HepG2 (cell line): Measurements from ENCODE around the gene RASGRP2. TPM values are rescaled to one million over a fixed set of nuclear protein-coding genes. Genes with fewer than 3 reads are reported as not detected.

Experiments used
- ATAC-seq: fragments of 200-7000 bp; cut with Tn5 transposase; 3 replicates; pipeline ENCODE4 v1.9.1; 2020; ENCODE audit warnings: mild to moderate bottlenecking, moderate library complexity
- BruUV-seq: library from RNA; stranded (reverse); fragments of 400-500 nt; replicated peaks from 2 replicates; lab custom pipeline; 2021; lab: Mats Ljungman, UMichigan
- CTCF ChIA-PET: fragments of 300-600 bp; formaldehyde crosslinking; extraction: SDS; loops from one replicate; lab custom pipeline; 2021; ENCODE audit warnings: low total read pairs, inconsistent platforms, low intra/inter-chr PET ratio; lab: Yijun Ruan, JAX
- POLR2A ChIA-PET: fragments of 350-600 bp; sonication (Branson Sonifier 250); formaldehyde crosslinking; loops from one replicate; lab custom pipeline; 2020; ENCODE audit warnings: antibody characterized with exemption, inconsistent platforms; lab: Yijun Ruan, JAX
- DNase-seq: peaks from one replicate; pipeline ENCODE4 v3.0.0-alpha.2; 2015; ENCODE audit warnings: low spot score
- FAIRE-seq: peaks from 3 replicates; lab custom pipeline; 2011; peaks lifted over from hg19 to GRCh38; lab: Jason Lieb, UNC
- H2AFZ ChIP-seq: one replicate; pipeline ENCODE4 v1.6.1; 2011; ENCODE audit warnings: low read length, inconsistent platforms
- H3K27ac ChIP-seq: fragments of 300-600 bp; 3 replicates; pipeline ENCODE4 v1.8.0; 2011; ENCODE audit warnings: mixed run types, mild to moderate bottlenecking, mixed read lengths, low read length, inconsistent platforms; ENCODE audit not compliant: insufficient read depth; ENCODE audit errors: extremely low read length
- H3K27me3 ChIP-seq, 2 experiments: fragments of 200-600 bp in 1 of 2; 2 replicates in 1 of 2; 3 replicates in 1 of 2; pipeline versions ENCODE4 v1.6.0 to v1.8.0; 2011; ENCODE audit warnings: low read length in 2 of 2, mild to moderate bottlenecking in 2 of 2, moderate library complexity in 2 of 2, inconsistent platforms in 1 of 2; ENCODE audit not compliant: insufficient read depth in 2 of 2, control insufficient read depth in 1 of 2
- H3K36me3 ChIP-seq, 2 experiments: fragments of 200-600 bp in 1 of 2; replicated peaks in 1 of 2; 2 replicates in 1 of 2; 3 replicates in 1 of 2; pipeline versions ENCODE4 v1.5.1 to v1.8.0; 2011; ENCODE audit warnings: low read length in 2 of 2, inconsistent platforms in 1 of 2; ENCODE audit not compliant: insufficient read depth in 2 of 2, control insufficient read depth in 1 of 2
- H3K4me1 ChIP-seq: 2 replicates; pipeline ENCODE4 v1.5.1; 2012; ENCODE audit warnings: low read length, inconsistent platforms; ENCODE audit not compliant: insufficient read depth
- H3K4me2 ChIP-seq: 2 replicates; pipeline ENCODE4 v1.6.0; 2011; ENCODE audit warnings: low read depth, low read length, inconsistent platforms
- H3K4me3 ChIP-seq, 3 experiments: fragments of 200-600 bp in 1 of 3; sonication (generic), shearing (Covaris generic) in 1 of 3; replicated peaks in 1 of 3; 2 replicates each; pipeline ENCODE4 v1.5.1; 2011 to 2016; ENCODE audit warnings: low read length in 3 of 3, inconsistent platforms in 2 of 3, low read depth in 2 of 3, mild to moderate bottlenecking in 2 of 3, control low read depth in 1 of 3, mixed read lengths in 1 of 3; ENCODE audit not compliant: insufficient read depth in 1 of 3
- H3K79me2 ChIP-seq: one replicate; pipeline ENCODE4 v1.6.1; 2011; ENCODE audit warnings: low read length, inconsistent platforms; ENCODE audit not compliant: insufficient read depth
- H3K9ac ChIP-seq: 2 replicates; pipeline ENCODE4 v1.6.0; 2011; ENCODE audit warnings: mild to moderate bottlenecking, low read depth, low read length, inconsistent platforms; ENCODE audit not compliant: insufficient read depth
- H3K9me3 ChIP-seq: 2 replicates; pipeline ENCODE4 v1.5.1; 2012; ENCODE audit warnings: mild to moderate bottlenecking, low read length
- H4K20me1 ChIP-seq: 2 replicates; pipeline ENCODE4 v1.6.0; 2011; ENCODE audit warnings: inconsistent platforms, mild to moderate bottlenecking, low read length, moderate library complexity; ENCODE audit not compliant: insufficient read depth
- AGO1 ChIP-seq: fragments of 200-400 bp; formaldehyde crosslinking; IDR thresholded peaks from 2 replicates; pipeline ENCODE4 v1.6.1; 2017; ENCODE audit warnings: mild to moderate bottlenecking, low read depth, low read length, moderate library complexity; ENCODE audit not compliant: poor library complexity, severe bottlenecking
- ATM ChIP-seq: fragments of 450-650 bp; IDR thresholded peaks from 2 replicates; pipeline ENCODE4 v1.7.1; 2017; ENCODE audit warnings: mild to moderate bottlenecking, borderline replicate concordance
- DNMT1 ChIP-seq: sonication (generic); formaldehyde crosslinking; IDR thresholded peaks from 2 replicates; pipeline ENCODE4 v1.5.1; 2020; ENCODE audit warnings: mild to moderate bottlenecking, missing genetic modification reagents
- GATAD2A ChIP-seq: IDR thresholded peaks from 2 replicates; pipeline ENCODE4 v1.6.1; 2016
- KLF11 ChIP-seq: IDR thresholded peaks from 2 replicates; pipeline ENCODE4 v1.6.1; 2016; ENCODE audit warnings: missing compliant biosample characterization
- MED13 ChIP-seq: sonication (generic); formaldehyde crosslinking; IDR thresholded peaks from 2 replicates; pipeline ENCODE4 v1.5.0; 2020; ENCODE audit warnings: missing genetic modification reagents
- MXD3 ChIP-seq: IDR thresholded peaks from 2 replicates; pipeline ENCODE4 v1.6.1; 2016; ENCODE audit warnings: mild to moderate bottlenecking, missing biosample characterization, missing genetic modification reagents
- PHB2 ChIP-seq: fragments of 450-650 bp; IDR thresholded peaks from 2 replicates; pipeline ENCODE4 v1.6.1; 2018; ENCODE audit not compliant: partially characterized antibody
- PHF8 ChIP-seq: sonication (generic); formaldehyde crosslinking; IDR thresholded peaks from 2 replicates; pipeline ENCODE4 v1.5.0; 2020; ENCODE audit warnings: missing genetic modification reagents
- ZBTB14 ChIP-seq: sonication (generic); formaldehyde crosslinking; IDR thresholded peaks from 2 replicates; pipeline ENCODE4 v1.4.0; 2020; ENCODE audit warnings: missing genetic modification reagents
- ZFP1 ChIP-seq: IDR thresholded peaks from 2 replicates; pipeline ENCODE4 v1.6.1; 2016
- ZNF205 ChIP-seq: IDR thresholded peaks from 2 replicates; pipeline ENCODE4 v1.6.1; 2018; ENCODE audit warnings: missing biosample characterization, missing genetic modification reagents
- ZNF235 ChIP-seq: sonication (generic); formaldehyde crosslinking; IDR thresholded peaks from 2 replicates; pipeline ENCODE4 v1.8.1; 2023; ENCODE audit warnings: mild to moderate bottlenecking, missing genetic modification reagents, borderline replicate concordance
- ZNF451 ChIP-seq: sonication (generic); formaldehyde crosslinking; IDR thresholded peaks from 2 replicates; pipeline ENCODE4 v1.5.0; 2020; ENCODE audit warnings: mild to moderate bottlenecking, missing genetic modification reagents
- ZNF746 ChIP-seq: sonication (generic); formaldehyde crosslinking; IDR thresholded peaks from 2 replicates; pipeline ENCODE4 v1.8.0; 2022; ENCODE audit warnings: mild to moderate bottlenecking, missing genetic modification reagents
- WGBS: methylation state at CpG from one replicate; pipeline ENCODE4 v1.1.6; 2017; ENCODE audit warnings: low lambda C conversion rate; 5-methylcytosine and 5-hydroxymethylcytosine counted together
- in situ Hi-C: cut with HindIII; loops from 2 replicates; pipeline ENCODE4 v1.10.0; 2017; ENCODE audit warnings: low pct_unique_long_range_greater_than_20kb; ENCODE audit not compliant: extremely low pct_ligation_motif_present
- intact Hi-C: fragments of 100-400 bp; cut with micrococcal nuclease; formaldehyde crosslinking; loops from one replicate; pipeline ENCODE4 v1.10.0; 2022; ENCODE audit not compliant: unreplicated experiment
- polyA plus RNA-seq, 8 experiments: library from polyadenylated mRNA; depleted of rRNA in 3 of 8; stranded (reverse) in 7 of 8; unstranded in 1 of 8; fragments of >200 nt; fragmentation: Illumina TruSeq in 4 of 8; extraction: Trizol in 4 of 8; gene quantifications; 2 replicates each; pipeline versions ENCODE4 v1.2.1 to v1.2.3, GENCODE V29; 2011 to 2016; ENCODE audit warnings: low read depth in 4 of 8, missing spikeins in 1 of 8, mixed read lengths in 1 of 8; ENCODE audit not compliant: insufficient read depth in 1 of 8
- total RNA-seq, 5 experiments: library from RNA; depleted of rRNA; stranded (reverse); fragments of >200 nt; fragmentation: Illumina TruSeq; extraction: Trizol; gene quantifications; 2 replicates each; pipeline ENCODE4 v1.2.3, GENCODE V29; 2016; ENCODE audit warnings: low read depth in 1 of 5
- TF ChIP-seq, protein P1 (sequence below): sonication (generic); formaldehyde crosslinking; IDR thresholded peaks from 2 replicates; pipeline ENCODE4 v1.5.0; 2020; ENCODE audit warnings: mild to moderate bottlenecking, missing genetic modification reagents
- TF ChIP-seq, protein P2 (sequence below): sonication (generic); formaldehyde crosslinking; conservative IDR thresholded peaks from 2 replicates; pipeline ENCODE4 v1.8.0; 2022; ENCODE audit warnings: mild to moderate bottlenecking, moderate library complexity, missing genetic modification reagents

RASGRP2 gene
- total and polyA plus RNA-seq, 2 of the 13 experiments (the other 11 are each of a cell fraction or from before 2014, with no cell fraction given): 0.61 TPM; not detected in 1

DNA sequence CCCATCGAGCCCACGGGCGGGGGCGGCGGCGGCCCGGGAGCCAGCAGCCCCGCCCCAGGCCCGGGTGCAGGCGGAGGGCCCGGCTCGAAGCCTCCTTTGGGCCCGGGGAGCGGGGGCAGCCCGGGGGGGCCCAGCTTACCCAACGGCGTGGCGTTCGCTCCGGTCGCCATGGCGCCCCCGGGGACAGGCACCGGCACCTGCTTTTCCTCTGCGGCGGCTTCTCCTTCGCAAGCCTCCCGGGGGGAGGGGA, 34.2 kb upstream of the RASGRP2 start (continued):
- TF ChIP-seq, protein P1, sequence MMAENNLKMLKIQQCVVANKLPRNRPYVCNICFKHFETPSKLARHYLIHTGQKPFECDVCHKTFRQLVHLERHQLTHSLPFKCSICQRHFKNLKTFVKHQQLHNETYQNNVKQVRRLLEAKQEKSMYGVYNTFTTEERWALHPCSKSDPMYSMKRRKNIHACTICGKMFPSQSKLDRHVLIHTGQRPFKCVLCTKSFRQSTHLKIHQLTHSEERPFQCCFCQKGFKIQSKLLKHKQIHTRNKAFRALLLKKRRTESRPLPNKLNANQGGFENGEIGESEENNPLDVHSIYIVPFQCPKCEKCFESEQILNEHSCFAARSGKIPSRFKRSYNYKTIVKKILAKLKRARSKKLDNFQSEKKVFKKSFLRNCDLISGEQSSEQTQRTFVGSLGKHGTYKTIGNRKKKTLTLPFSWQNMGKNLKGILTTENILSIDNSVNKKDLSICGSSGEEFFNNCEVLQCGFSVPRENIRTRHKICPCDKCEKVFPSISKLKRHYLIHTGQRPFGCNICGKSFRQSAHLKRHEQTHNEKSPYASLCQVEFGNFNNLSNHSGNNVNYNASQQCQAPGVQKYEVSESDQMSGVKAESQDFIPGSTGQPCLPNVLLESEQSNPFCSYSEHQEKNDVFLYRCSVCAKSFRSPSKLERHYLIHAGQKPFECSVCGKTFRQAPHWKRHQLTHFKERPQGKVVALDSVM: 0 out of 2 replicates have a peak, but pooled peaks have one; percentile 12
- TF ChIP-seq ZFP1 (CRISPR knock-in tag) (0 out of 2 replicates have a peak, but pooled peaks have one; percentile 5), ZNF746 (CRISPR knock-in tag) (0 out of 2 replicates have a peak, but pooled peaks have one; percentile 44), MXD3 (CRISPR knock-in tag) (0 out of 2 replicates have a peak, but pooled peaks have one; percentile 45), PHF8 (CRISPR knock-in tag) (peak; percentile 75)

DNA sequence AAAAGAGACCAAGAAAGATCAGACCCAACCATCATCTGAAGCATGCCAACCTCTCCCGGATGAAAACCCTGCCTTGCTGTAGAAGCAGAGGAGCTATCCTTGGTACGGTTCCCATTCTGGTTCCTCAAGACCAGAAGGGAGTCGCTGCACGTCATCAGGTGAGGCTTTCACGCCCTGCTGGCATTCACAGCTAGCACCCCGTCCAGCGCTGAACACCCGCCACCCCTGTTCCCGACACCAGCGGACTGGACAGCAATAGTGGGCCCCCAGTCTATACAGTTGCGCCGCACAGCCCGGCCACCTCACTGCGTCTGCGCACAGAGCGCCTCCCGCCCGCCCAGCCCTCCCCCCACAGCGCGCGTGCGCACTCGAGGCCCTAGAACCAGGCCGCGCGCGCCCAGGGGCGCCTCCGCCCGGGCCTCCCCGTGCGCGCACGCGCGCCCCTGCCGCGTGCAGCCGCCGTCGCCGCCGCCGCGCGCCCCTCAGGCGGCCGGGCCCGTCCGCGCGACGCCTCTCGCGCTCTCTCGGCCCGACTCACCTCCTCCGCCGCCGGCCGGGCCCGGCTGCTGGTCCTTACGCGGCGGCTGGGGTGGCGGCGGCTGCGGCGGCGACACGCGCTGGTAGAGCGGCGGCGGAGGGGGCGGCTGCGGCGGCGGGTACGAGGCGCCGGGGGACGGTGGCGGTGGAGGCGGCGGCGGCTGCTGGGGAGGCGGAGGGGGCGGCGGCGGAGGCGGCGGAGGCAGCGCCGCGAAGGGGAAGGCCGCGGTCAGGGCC, 33.7 kb upstream of the RASGRP2 start:
- Histone ChIP-seq H2AFZ (no peak overlapping the region), H4K20me1 (peaks cover 49% of the 10 kb centered on the region), H3K4me3 (peak overlapping the region; percentile 94 to 98 (median 94)), H3K9ac (peak overlapping the region; percentile 97), H3K4me1 (peaks cover 49% of the 10 kb centered on the region), H3K27ac (peak overlapping the region; percentile 99), H3K9me3 (no peaks in the 10 kb centered on the region), H3K27me3 (no peaks in the 10 kb centered on the region; a peak in 1 of 5 replicates), H3K36me3 (peaks cover 27 to 47% of the 10 kb centered on the region in 2 experiments), H3K79me2 (peaks cover 47% of the 10 kb centered on the region), H3K4me2 (peak overlapping the region; percentile 95)
- in situ Hi-C loops (no loop called here), intact Hi-C loops (loop anchor here (2.0 kb wide), 1 partner anchor 25 kb away; the partner anchor contains the start of gene MAP4K2)
- FAIRE-seq (no peak), DNase-seq (peak; percentile 58), ATAC-seq (peak; percentile 10)
- ChIA-PET POLR2A (interaction anchor here (1.1 to 1.9 kb wide), 3 partner anchors 17 to 358 kb away, joined by 3 to 19 read pairs (median 5); no protein-coding TSS in a partner anchor), CTCF (no interaction called here)
- BruUV-seq: no TSS peak
- 0% methylated on average over 2 of the region's 98 CpGs for WGBS
- no peak for TF ChIP-seq PHB2
- no peak for TF ChIP-seq ATM
- TF ChIP-seq MED13: no peak
- no peak for TF ChIP-seq AGO1
- peak; percentile 70; the same call in 1 of the 2 replicates for TF ChIP-seq ZBTB14 (CRISPR knock-in tag)
- TF ChIP-seq ZNF205 (CRISPR knock-in tag): no peak
- no peak for TF ChIP-seq GATAD2A (CRISPR knock-in tag)
- TF ChIP-seq KLF11 (CRISPR knock-in tag): no peak
- TF ChIP-seq DNMT1 (CRISPR knock-in tag): no peak
- TF ChIP-seq, protein P2, sequence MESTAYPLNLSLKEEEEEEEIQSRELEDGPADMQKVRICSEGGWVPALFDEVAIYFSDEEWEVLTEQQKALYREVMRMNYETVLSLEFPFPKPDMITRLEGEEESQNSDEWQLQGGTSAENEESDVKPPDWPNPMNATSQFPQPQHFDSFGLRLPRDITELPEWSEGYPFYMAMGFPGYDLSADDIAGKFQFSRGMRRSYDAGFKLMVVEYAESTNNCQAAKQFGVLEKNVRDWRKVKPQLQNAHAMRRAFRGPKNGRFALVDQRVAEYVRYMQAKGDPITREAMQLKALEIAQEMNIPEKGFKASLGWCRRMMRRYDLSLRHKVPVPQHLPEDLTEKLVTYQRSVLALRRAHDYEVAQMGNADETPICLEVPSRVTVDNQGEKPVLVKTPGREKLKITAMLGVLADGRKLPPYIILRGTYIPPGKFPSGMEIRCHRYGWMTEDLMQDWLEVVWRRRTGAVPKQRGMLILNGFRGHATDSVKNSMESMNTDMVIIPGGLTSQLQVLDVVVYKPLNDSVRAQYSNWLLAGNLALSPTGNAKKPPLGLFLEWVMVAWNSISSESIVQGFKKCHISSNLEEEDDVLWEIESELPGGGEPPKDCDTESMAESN (CRISPR knock-in tag): 0 out of 2 replicates have a peak, but pooled peaks have one; percentile 30
- no peak for TF ChIP-seq ZNF235 (CRISPR knock-in tag)
- no peak for TF ChIP-seq ZNF451
